Measurements from ENCODE around the gene KRTAP10-1.
"Not testable (repeated sequence)": the region's sequence is repeated elsewhere in the genome, so short reads cannot be mapped to it uniquely, and the experiment has no call there.

The KRTAP10-1 gene, protein sequence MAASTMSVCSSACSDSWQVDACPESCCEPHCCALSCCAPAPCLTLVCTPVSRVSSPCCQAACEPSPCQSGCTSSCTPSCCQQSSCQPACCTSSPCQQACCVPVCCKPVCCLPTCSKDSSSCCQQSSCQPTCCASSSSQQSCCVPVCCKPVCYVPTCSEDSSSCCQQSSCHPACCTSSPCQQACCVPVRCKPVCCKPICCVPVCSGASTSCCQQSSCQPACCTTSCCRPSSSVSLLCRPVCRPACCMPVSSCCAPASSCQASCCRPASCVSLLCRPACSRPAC

DNA sequence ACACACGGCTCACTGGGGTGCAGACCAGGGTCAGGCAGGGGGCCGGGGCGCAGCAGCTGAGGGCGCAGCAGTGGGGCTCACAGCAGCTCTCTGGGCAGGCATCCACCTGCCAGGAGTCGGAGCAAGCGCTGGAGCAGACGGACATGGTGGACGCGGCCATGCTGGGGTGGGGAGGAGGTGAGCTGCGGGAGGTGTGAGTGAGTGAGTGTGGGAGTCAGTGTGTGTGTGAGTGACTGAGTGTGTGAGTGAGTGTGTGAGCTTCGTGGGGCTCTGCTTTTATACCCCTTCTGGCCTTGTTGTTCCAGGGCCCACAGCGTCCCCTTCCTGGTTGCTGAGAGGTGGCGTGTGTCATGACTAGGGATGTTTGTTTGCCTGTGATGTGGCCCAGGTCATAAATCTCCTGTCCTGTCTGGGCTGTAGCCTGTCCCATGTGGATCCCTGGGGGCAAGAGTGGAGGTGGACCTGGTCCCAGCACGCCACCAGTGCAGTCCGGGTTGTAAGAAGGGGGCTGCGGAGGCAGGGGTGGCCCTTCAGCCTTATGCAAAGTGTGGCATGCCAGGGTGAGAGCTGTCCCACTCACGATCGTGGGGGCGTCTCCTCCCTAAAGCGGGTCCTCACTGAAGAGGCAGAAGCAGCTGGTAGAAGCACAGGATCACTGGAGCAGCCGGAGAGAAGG lies at the start of gene KRTAP10-1:
Gene KRTAP10-1 (minus strand): TSS at position 205 of the 676 bp plus-strand sequence. CDS start 45 bp downstream, at position 160.
- DNase-seq, result no peak

DNA sequence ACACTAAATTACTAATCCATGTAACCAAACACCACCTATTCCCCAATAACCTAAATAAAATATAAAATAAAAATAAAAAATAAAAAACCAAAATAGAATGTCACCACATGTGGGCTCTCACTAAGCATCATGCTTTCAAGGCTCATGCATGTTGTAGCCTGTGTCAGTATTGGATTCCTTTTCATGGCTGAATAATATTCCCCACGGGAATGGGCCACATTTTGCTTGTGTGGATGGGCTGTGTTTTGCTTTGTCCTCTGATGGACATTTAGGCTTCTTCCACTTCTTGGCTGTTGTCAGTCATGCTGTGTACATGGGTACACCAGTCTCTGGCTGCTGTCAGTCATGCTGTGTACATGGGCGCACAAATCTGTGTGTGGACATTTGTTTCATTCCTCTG lies 49.1 kb upstream of the KRTAP10-1 start:
- no peak for DNase-seq

DNA sequence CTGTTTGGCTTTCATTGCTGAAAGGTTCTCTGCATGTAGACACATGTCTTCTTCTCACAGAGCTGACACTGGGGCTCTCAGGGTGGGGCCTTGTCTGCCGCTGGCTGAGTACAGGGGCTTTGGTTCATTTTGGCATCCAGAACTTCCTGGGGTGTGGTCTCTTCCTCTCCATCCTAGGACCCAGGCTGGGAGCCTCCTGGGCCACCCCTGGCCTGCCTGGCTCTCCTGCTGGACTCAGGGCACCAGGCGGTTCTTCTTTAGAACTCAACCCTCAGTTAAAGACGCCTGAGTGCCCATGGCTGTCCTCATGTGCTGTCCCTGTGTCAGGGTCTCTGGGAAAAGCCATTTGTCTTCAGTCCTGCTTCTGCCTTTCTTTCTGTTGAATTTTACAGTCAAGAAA lies 45.9 kb upstream of the KRTAP10-1 start:
- no peak for DNase-seq

DNA sequence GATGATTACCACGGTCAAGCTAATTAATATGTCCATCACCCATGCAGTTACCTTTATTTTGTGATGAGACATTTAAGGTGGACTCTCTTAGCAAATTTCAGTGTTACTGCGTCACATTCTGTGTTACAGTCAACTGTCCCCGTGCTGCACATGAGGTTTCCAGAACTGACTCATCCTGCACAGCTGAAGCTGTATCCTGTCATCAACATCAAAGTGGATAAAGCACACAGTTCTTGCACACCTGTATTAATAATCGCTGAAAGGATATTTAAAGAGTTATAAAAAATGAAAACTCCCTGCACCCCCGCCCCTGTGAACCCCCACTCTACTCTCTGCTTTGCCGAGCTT lies 43.8 kb upstream of the KRTAP10-1 start:
- no peak for DNase-seq

DNA sequence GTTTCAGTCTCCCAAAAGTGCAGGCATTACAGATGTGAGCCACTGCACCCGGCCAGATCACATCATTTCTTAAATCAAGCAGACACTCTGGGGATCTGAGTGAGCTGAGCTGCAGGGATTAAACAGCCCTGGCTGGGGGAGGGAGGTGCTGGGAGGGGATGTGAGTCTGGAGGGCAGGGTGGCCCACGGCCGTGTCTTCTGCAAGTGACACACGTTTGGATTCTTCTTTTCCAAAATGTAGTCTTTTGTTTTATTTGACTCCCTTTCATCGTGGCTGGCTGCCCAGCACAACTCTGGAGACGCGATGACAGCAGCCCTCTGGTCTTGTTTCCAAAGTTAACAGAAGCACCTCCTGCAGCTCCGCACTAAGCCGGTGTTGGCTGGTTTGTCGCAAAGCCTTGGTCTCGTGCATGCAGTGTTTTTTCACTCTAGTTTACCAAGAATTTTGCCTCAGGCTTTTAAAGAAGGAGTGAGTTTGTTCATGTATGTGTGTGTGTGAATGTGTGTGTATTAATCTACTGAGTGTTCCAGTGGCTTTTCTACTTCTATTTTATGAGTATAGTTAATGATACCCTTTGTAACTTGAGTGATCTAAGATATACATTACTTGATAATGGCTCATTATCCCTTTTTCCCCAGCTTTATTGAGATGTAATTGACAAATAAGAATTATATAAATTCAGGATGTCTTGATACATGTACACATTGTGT lies 43.2 kb upstream of the KRTAP10-1 start:
- peak; percentile 41 for DNase-seq

DNA sequence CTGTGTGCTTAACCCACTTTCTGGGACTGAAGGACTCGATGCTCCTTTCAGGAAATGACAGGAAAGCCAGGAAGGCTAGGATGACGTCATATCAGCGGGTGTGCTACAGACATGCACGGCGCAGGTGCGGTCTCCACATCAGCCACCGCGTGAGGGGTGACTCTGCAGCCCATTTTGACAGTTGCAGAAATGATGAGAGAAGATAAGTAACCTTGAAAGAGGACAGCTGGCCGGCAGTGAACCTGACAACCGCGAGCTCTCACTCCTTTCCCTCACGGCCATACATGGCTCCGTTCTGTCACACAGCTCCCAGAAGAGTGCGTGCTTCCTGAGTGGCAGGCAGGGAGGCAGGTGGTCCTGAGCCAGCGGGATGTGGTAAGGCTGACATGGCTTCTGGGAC lies 42.1 kb upstream of the KRTAP10-1 start:
- no peak for DNase-seq

DNA sequence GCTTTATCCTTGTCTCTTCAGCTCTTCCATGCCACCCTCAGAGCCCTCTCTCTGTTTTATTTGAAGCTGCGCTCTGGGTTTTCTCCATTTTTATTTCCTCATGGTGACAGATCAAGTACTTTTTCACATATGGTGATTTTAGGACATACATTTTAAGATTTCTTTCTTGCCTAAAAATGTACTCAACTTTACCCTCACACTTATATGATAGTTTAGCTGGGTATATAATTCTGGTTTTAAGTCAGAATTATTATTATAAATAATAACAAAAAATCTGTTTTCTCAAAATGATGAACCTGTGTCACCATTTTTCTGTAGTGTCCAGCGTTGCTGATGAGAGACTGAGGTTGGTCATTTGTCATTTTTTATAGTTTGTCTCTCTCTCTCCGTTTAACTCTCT lies 41.2 kb upstream of the KRTAP10-1 start:
- DNase-seq, result no peak

DNA sequence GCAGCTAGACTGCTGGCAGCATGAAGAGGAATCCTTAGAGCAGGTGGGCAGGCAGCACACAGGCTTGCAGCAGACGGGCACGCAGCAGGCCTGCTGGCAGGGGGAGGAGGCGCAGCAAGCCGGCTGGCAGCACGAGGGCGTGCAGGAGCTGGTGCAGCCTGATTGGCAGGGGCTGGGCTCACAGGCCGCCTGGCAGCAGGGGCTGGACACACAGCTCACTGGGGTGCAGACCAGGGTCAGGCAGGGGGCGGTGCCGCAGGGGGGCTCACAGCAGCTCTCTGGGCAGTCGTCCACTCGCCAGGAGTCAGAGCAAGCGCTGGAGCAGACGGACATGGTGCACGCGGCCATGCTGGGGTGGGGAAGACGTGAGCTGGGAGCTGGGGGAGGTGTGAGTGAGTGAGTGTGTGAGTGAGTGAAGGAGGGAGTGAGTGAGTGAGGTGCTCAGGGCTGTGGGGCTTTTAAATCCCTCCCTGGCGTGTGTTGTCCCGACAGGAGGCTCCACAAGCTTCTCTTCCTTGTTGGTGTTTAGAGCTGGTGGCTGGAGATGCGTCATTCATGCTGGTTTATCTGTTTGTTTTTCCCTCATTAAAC lies 40.3 kb upstream of the KRTAP10-1 start, which contains the start of gene KRTAP10-5:
Gene KRTAP10-5 (minus strand): TSS at position 374 of the 591 bp plus-strand sequence. CDS start 26 bp downstream, at position 348.
- not testable (repeated sequence) for DNase-seq

DNA sequence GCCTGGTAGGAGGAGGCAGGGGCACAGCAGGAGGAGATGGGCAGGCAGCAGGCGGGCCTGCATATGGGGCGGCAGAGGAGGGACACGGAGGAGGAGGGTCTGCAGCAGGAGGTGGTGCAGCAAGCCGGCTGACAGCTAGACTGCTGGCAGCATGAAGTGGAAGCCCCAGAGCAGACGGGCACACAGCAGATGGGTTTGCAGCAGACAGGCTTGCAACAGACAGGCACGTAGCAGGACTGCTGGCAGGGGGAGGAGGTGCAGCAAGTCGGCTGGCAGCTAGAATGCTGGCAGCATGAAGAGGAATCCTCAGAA lies 39.8 kb upstream of the KRTAP10-1 start:
- no peak for DNase-seq

DNA sequence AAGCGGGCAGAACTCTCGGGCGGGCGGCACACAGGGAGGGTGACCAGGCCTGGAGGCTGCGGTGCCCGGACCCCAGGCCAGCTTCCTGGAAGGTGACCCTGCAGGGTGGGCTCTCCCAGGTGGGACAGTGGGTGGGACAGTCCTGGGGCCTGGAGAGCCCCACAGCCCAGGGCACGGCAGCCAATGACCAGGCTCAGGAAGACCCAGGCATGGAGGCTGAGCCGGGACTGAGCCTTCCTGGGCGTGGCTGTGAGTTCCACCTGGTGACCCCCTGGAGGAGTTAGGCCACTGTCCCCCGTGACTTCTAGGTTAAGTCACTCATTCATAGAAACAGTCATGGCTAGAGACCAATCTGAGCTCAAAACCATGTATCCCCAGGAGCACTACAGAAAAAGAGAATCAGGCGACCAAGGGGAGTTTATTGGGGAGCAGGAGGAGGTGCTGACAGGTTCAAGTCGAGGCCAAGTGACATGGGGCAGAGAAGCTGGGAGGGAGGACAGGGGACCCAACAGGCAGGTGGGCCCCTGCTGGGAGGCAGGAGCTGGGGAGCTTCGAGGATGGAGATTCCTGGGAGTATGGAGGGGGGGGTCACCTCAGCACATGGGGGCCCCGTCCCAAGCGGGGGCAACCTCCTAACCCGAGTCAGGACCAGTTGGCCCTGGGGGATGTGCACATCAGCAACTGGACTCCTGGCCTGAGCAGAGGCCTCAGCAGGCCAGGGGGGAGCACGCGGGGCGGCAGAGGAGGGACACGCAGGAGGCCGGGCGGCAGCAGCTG lies 39.2 kb upstream of the KRTAP10-1 start:
- no peak for DNase-seq

DNA sequence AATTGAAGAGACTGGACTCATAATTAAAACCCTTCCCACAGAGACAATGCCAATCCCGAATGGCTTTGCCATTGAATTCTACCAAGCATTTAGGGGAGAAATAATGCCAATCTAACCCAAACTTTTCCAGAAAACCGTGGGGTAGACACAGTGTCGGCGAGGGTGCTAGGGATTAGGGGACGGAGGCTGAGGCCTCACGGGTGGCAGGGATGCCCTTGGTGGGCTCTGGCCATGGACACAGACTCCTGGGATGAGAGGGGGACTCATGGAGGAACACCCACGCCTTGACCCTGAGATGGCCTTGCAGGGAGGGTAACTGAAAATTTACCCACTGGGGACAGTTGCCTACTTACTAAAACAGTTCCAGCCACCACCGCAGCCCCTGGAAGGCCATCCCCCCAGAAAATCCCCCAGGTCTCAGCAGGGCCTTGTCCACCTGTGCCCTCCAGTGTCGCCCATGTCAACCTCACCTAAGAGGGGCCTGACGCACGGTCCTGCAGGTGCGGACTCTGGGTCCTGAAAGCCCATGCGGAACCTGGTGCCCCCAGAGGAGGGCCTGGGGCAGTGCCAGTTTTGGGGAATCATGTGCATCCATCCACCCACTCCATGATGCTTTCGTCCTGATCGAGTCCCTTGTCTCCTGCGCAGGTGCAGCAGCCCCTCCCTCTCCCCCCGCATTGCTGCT lies 38.5 kb upstream of the KRTAP10-1 start:
- no peak for DNase-seq

DNA sequence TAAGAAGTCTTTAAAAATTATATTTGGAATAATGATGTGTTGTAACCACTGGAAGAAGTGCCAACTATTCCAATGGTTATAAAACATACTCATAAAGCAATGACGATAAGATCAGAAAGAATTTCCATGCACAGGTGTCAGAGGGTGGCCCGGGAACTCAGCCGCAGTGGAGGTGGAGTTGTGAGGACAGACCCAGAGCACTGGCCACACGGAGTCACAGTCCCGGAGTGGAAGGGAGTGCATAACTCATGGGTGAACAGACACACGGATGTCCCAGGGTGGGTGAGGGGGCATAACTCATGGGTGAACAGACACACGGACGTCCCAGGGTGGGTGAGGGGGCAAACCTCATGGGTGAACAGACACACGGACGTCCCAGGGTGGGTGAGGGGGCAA lies 36.0 kb upstream of the KRTAP10-1 start:
- DNase-seq, result no peak

DNA sequence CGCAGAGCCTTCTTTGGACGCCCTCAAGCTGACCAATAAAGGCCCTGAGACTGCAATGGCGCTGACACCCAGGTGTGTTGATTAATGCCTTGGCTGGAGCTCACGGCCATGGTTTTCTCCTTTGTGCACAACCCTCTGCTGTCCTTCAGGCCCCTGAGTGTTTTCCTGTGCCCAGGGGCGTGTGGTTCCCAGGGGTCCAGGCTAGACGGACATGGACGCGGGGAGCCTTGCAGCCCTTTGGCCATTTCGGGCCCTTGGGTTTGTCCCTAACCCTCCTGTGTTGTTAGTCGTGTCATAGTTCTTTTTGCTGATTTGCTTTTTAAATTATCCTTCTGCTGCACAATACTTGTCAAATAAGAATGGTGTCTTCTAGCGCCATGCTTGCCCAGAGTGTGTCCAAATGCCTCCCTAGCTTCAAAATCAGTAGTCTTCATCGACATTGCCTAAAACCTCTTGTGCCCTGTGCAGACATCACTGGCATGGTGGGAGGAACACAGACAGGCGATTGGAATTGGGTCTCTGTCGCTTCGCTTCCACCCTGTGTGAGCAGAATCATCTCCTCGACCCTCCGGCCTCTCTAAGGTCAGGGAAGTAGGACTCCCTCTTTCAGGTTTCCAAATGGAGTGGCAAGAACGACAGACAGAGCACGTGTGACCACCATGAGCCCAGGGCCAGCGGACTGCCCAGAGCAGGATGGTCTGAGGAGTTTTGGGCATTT lies 35.5 kb upstream of the KRTAP10-1 start:
- DNase-seq, result no peak

DNA sequence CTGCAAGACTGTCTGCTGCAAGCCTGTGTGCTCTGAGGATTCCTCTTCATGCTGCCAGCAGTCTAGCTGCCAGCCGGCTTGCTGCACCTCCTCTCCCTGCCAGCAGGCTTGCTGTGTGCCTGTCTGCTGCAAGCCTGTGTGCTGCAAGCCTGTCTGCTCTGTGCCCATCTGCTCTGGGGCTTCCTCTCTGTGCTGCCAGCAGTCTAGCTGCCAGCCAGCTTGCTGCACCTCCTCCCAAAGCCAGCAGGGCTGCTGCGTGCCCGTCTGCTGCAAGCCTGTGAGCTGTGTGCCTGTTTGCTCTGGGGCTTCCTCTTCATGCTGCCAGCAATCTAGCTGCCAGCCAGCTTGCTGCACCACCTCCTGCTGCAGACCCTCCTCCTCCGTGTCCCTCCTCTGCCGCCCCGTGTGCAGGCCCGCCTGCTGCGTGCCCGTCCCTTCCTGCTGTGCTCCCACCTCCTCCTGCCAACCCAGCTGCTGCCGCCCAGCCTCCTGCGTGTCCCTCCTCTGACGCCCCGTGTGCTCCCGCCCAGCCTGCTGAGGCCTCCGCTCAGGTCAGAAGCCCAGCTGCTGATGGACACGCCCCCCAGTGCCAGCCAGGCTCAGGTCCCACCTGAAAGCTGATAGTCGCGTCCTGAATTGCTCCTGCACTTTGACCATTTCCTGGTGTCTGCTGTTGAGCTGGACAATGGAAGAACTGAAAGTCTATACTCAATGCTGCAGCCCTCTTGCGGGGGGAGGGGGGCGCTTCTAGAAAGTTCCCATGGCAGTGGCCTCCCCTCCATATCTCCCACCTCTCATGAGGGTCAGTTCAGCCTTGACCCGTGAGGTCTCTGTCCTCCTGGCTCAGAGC lies 34.7 kb upstream of the KRTAP10-1 start:
- peak; percentile 18 for DNase-seq

DNA sequence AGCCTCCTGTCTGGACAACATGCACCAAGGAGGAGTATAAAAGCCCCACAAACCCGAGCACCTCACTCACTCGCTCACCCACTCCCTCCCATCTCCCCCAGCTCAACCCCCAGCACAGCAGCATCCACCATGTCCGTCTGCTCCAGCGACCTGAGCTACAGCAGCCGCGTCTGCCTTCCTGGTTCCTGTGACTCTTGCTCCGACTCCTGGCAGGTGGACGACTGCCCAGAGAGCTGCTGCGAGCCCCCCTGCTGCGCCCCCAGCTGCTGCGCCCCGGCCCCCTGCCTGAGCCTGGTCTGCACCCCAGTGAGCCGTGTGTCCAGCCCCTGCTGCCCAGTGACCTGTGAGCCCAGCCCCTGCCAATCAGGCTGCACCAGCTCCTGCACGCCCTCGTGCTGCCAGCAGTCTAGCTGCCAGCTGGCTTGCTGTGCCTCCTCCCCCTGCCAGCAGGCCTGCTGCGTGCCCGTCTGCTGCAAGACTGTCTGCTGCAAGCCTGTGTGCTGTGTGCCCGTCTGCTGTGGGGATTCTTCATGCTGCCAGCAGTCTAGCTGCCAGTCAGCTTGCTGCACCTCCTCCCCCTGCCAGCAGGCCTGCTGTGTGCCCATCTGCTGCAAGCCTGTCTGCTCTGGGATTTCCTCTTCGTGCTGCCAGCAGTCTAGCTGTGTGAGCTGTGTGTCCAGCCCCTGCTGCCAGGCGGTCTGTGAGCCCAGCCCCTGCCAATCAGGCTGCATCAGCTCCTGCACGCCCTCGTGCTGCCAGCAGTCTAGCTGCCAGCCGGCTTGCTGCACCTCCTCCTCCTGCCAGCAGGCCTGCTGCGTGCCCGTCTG lies 33.8 kb upstream of the KRTAP10-1 start, which contains the start of gene KRTAP10-4:
Gene KRTAP10-4 (plus strand): TSS at position 100 of the 827 bp plus-strand sequence. CDS start 30 bp downstream, at position 130.
- DNase-seq, result not testable (repeated sequence)

DNA sequence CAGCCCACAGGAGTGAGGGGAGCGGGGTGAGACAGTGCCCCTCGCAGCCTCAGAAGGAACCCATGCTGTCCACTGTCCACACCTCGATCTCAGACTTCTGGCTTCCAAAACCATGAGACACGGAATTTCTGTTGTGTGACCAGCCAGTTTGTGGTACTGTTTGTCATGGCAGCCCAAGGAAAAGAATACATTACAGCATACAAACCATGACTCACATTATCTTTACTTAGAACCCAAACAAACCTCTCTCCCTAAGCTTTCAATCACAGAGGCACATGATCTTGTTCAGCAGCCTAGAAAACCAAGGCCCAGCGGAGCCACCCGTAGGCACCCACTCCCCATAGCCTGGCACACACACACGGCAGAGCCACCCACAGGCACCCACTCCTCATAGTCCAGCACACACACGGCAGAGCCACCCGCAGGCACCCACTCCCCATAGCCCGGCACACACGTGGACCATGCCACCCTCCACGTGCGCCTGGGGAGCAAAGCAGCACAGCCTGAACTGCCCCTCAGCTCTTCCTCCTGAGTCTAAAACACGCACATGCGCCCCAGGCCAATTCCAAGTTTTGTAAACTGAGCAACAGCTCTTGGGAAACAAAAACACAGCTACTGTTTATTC lies 33.1 kb upstream of the KRTAP10-1 start:
- DNase-seq, result no peak

DNA sequence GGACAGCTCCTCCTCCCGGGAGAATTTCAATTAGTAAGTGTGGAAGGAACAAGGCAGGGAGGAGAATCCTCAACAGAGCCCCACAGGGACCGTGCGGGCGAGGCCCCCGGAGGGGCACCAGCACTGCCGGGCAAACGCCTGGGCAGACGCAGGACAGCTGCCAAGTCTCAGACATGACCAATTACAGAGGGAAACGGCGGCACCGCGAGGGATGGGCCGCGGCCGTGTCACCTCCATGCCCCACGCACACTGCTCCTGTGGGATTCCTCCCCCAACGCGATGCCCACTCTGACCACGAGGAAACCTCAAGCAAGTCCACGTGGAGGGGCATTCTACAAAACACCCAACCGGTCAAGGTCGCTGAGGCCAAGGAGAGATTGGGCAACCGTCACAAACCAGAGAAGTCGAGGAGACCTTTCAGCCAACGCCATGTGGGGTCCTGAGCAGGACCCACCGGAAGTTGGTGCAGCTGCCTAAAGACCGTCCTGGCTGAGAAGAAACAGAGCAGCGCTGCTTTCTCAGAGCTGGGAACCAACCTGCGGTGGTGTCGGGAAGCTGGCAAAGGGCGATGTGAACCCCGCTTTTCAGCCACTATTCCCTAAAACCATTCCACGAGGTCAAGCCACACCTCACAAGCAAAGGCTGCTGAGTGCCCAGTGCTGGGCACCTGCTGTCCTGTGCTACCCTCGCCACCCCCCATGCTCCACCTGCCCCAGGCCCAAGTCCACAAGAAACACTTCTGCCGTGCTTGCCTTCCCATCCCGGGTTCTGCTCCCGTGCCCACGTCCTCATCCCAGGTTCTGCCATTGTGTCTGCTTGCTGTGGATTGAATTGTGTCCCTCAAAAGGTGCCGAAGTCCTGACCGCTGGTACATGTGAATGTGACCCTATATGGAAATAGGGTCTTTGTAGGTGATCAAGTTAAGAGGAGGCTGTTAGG lies 32.1 kb upstream of the KRTAP10-1 start:
- no peak for DNase-seq

DNA sequence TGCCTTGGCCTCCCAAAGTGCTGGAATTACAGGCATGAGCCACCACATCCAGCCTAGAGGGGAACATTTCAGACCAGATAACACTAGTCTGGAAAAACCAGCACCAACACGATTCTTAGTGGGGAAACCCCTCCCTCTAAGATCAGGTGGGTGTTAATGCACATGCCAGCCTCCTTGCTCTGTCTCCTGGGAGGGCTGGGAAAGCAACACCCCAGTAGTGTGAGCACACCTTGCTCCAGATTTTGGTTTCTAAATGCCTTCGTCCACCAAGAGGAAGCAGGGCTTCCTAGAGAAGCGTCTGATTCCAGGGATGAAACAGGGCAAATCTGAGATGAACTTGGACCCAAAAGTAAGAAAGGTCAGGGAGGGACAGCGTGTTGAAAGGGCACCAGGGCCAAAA lies 31.3 kb upstream of the KRTAP10-1 start:
- no peak for DNase-seq

Data from NCI-H748 treated with DMSO at 0.1 percent for 48 hours (cell line).